ENCODE data around the gene ANKRD33B. TPM values are rescaled to one million over a fixed set of nuclear protein-coding genes. Genes with fewer than 3 reads are reported as not detected.

The ANKRD33B gene
- total RNA-seq, 1 experiment from 2014 or later: 25.3 TPM

GRCh38 chr5:10578293-10578665, 14.4 kb downstream of the ANKRD33B start:
- Histone ChIP-seq H3K4me1 (no peaks in the 10 kb centered on the region), H3K4me3 (ENCODE audit: low read depth, low read length) (no peak overlapping the region), H3K27me3 (replicated peaks; ENCODE audit: control insufficient read depth, insufficient read depth, low read length) (no peaks in the 10 kb centered on the region), H3K36me3 (ENCODE audit: control insufficient read depth, insufficient read depth, low read length) (no peaks in the 10 kb centered on the region), H3K9me3 (no peaks in the 10 kb centered on the region)
- intact Hi-C loops (cut with micrococcal nuclease; ENCODE audit: unreplicated experiment): no loop called here
- POLR2A ChIA-PET: no interaction called here
- Mint-ChIP-seq H3K9me3 (ENCODE audit: unreplicated experiment) (no peaks in the 10 kb centered on the region), H3K4me1 (ENCODE audit: low read depth, unreplicated experiment) (peaks cover 15% of the 10 kb centered on the region), H3K36me3 (ENCODE audit: insufficient read depth, unreplicated experiment) (peaks cover 8% of the 10 kb centered on the region), H3K27ac (ENCODE audit: unreplicated experiment) (no peak overlapping the region), H3K4me3 (ENCODE audit: unreplicated experiment) (no peak overlapping the region), H3K27me3 (ENCODE audit: insufficient read depth, unreplicated experiment) (no peaks in the 10 kb centered on the region)
- no TSS peak for BruUV-seq (replicated peaks)
- CTCF ChIA-PET: no interaction called here
- TF ChIP-seq, protein P1, sequence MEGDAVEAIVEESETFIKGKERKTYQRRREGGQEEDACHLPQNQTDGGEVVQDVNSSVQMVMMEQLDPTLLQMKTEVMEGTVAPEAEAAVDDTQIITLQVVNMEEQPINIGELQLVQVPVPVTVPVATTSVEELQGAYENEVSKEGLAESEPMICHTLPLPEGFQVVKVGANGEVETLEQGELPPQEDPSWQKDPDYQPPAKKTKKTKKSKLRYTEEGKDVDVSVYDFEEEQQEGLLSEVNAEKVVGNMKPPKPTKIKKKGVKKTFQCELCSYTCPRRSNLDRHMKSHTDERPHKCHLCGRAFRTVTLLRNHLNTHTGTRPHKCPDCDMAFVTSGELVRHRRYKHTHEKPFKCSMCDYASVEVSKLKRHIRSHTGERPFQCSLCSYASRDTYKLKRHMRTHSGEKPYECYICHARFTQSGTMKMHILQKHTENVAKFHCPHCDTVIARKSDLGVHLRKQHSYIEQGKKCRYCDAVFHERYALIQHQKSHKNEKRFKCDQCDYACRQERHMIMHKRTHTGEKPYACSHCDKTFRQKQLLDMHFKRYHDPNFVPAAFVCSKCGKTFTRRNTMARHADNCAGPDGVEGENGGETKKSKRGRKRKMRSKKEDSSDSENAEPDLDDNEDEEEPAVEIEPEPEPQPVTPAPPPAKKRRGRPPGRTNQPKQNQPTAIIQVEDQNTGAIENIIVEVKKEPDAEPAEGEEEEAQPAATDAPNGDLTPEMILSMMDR (IDR thresholded peaks at IDR 0.05; ENCODE audit: insufficient read depth in 1 of 2, low read depth in 1 of 2, low read length in 1 of 2, severe bottlenecking in 1 of 2, unreplicated experiment in 1 of 2): no peak
- no peak for DNase-seq

DNA sequence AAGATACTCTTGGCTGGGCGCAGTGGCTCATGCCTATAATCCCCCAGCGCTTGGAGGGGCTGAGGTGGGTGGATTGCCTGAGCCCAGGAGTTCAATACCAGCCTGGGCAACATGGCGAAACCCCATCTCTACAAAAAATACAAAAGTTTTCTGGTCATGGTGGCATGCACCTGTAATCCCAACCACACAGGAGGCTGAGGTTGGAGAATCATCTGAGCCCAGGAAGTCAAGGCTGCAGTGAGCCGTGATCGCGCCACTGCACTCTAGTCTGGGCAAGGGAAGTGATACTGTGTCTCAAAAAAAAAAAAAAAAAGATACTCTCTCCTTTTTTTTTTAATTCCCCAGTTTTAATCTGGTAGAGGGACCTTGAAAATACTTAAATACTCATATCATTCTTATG, 15.0 kb downstream of the ANKRD33B start:
- Histone ChIP-seq H3K4me1 (no peaks in the 10 kb centered on the region), H3K27me3 (replicated peaks; ENCODE audit: control insufficient read depth, insufficient read depth, low read length) (no peaks in the 10 kb centered on the region), H3K4me3 (ENCODE audit: low read depth, low read length) (no peak overlapping the region), H3K9me3 (no peaks in the 10 kb centered on the region), H3K36me3 (ENCODE audit: control insufficient read depth, insufficient read depth, low read length) (no peaks in the 10 kb centered on the region)
- Mint-ChIP-seq H3K4me3 (ENCODE audit: unreplicated experiment) (no peak overlapping the region), H3K9me3 (ENCODE audit: unreplicated experiment) (no peaks in the 10 kb centered on the region), H3K27me3 (ENCODE audit: insufficient read depth, unreplicated experiment) (no peaks in the 10 kb centered on the region), H3K4me1 (ENCODE audit: low read depth, unreplicated experiment) (peaks cover 15% of the 10 kb centered on the region), H3K36me3 (ENCODE audit: insufficient read depth, unreplicated experiment) (peaks cover 3% of the 10 kb centered on the region), H3K27ac (ENCODE audit: unreplicated experiment) (no peak overlapping the region)
- ChIA-PET POLR2A (no interaction called here), CTCF (no interaction called here)
- intact Hi-C loops (cut with micrococcal nuclease; ENCODE audit: unreplicated experiment): no loop called here
- BruUV-seq (replicated peaks): no TSS peak
- no peak for DNase-seq
- TF ChIP-seq, protein P1 (IDR thresholded peaks at IDR 0.05; ENCODE audit: insufficient read depth in 1 of 2, low read depth in 1 of 2, low read length in 1 of 2, severe bottlenecking in 1 of 2, unreplicated experiment in 1 of 2): no peak

DNA sequence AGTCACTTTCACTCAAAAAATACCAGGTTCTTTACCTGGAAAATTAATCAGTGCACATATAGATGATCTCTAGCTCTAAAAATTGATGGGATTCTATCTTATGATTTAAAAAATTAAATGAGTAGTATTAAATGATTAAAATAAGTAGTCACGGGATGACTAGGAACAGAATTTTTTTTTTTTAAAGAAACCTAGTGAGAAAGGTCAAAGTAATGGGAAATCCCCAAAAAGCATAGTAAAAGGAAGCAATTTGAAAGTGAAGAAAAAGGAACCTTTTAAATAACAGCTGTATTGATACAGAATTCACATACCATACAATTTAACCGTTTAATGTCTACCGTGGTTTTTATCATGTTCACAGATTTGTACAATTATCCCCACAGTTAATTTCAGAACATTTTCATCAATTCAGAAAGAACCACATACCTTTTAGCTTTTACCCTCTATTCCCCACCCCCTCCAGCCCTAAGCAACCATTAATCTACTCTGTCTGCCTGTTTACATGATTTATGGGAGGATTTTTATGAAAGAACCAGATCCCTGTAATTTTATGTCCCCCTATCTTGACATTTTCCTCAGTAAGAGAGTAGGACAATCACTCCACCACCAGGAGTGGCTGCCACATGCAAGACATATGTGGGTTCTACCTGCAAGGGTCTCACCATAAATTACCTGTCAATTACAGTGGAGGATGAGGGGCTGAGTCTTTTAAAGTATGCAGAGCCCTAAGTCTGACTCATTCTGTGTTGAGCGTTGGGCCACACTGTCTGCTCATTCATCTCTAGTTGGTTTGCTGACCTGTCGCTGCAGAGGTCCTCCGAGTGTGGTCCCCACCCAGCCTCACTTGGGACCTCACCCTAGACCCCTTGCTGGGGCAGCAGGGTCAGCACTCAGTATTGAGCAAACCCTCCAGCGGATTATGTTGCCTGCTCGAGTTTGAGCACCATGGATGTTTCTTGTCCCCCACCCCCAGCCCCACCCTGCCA, 16.0 kb downstream of the ANKRD33B start:
- Histone ChIP-seq H3K9me3 (no peaks in the 10 kb centered on the region), H3K4me3 (ENCODE audit: low read depth, low read length) (no peak overlapping the region), H3K4me1 (no peaks in the 10 kb centered on the region), H3K27me3 (replicated peaks; ENCODE audit: control insufficient read depth, insufficient read depth, low read length) (no peaks in the 10 kb centered on the region), H3K36me3 (ENCODE audit: control insufficient read depth, insufficient read depth, low read length) (no peaks in the 10 kb centered on the region)
- CTCF ChIA-PET: no interaction called here
- H3K27me3 Mint-ChIP-seq (ENCODE audit: insufficient read depth, unreplicated experiment): no peaks in the 10 kb centered on the region
- H3K4me1 Mint-ChIP-seq (ENCODE audit: low read depth, unreplicated experiment): peaks cover 15% of the 10 kb centered on the region
- DNase-seq: no peak
- no peak overlapping the region for H3K27ac Mint-ChIP-seq (ENCODE audit: unreplicated experiment)
- no peaks in the 10 kb centered on the region for H3K9me3 Mint-ChIP-seq (ENCODE audit: unreplicated experiment)
- no TSS peak for BruUV-seq (replicated peaks)
- no peaks in the 10 kb centered on the region for H3K36me3 Mint-ChIP-seq (ENCODE audit: insufficient read depth, unreplicated experiment)
- no peak overlapping the region for H3K4me3 Mint-ChIP-seq (ENCODE audit: unreplicated experiment)
- POLR2A ChIA-PET: no interaction called here
- TF ChIP-seq, protein P1 (IDR thresholded peaks at IDR 0.05; ENCODE audit: insufficient read depth in 1 of 2, low read depth in 1 of 2, low read length in 1 of 2, severe bottlenecking in 1 of 2, unreplicated experiment in 1 of 2): no peak
- intact Hi-C loops (cut with micrococcal nuclease; ENCODE audit: unreplicated experiment): no loop called here
